NCI-H146 treated with DMSO at 0.1 percent for 48 hours (cell line): ENCODE data around the gene ODAM.
"Not testable (repeated sequence)": the region's sequence is repeated elsewhere in the genome, so short reads cannot be mapped to it uniquely, and the experiment has no call there.

Experiments
- DNase-seq: peaks from one replicate; lab custom pipeline; 2025; ENCODE audit not compliant: unreplicated experiment; lab: John Stamatoyannopoulos, UW

The ODAM gene

GRCh38 chr4:70221389-70221788 lies 25.9 kb downstream of the ODAM start:
- not testable (repeated sequence) for DNase-seq

DNA sequence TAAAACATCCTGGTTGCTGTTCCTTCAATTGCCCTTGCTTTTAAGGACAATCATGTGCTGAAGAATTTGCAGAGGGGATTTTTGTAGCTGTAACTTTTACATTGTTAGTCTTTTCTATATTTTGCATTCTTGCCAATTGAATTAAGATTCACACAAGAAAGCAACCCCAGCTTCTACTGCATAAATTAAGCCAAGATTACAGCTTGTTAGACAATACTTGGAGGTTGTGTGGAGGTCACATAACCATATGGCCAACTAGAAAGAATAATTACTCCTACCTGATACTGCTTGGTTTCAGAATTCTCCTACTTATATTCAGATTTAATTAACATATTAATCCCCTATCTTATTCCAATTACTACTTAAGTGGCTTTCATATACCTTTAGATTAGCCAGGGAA lies 26.3 kb downstream of the ODAM start:
- DNase-seq: not testable (repeated sequence)

GRCh38 chr4:70225824-70226223 lies 30.3 kb downstream of the ODAM start, which contains the start of gene FDCSP:
TSS of gene FDCSP (plus strand) at chr4:70226124. CDS start at chr4:70231195, 5,071 bp downstream.
- DNase-seq: no peak

- DNase-seq: no peak
These were observed 40.6 kb downstream of the ODAM start for GRCh38 chr4:70236125-70236524.

DNA sequence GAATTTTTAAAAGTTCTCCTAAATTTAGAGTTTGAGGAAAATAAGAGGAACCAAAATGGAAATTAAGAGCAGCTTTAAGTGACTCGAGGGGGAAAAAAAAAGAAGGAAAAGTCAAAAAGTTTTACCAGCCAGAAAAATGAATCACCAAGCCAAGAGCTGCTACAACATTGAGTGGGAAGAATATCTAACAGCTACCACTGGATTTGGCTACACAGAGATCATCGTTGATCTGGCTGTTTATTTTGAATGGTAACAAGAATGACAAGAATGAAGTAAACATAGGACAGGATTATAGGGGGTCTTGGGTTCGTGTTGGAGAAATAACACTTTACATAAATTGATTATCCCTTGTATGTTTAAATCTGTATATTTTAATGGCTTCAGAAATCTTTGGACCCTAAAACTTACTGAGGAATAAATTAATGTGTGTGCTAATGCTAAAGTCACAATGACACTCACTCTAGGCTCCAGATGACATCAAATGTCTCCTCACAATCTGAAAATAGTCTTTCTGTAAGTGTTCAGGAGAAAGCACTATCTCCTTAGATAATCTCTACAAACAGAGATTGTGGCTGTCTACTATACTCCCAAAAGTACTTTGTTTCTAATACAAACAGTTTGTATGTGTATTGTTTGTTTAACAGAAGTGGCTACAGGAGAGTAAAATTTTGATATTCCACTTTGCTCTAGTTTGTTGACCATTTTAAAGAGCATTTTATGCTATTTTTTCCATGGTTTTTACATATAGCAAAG lies 43.8 kb downstream of the ODAM start:
- no peak for DNase-seq

- no peak for DNase-seq
These were observed 44.5 kb downstream of the ODAM start for GRCh38 chr4:70239884-70240591.

DNA sequence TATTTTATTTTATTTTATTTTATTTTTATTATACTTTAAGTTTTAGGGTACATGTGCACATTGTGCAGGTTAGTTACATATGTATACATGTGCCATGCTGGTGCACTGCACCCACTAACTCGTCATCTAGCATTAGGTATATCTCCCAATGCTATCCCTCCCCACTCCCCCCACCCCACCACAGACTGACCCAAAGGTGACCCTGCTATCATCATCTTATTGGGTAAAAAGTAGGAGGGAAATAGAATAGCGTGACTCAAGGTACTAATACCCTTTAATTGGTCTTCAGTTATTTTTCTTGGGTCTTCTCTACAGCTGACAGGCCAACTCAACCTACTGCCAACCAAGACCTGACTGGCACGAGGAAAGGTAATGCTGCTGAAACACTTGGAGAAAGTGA lies 46.8 kb downstream of the ODAM start, which contains the start of gene CSN3:
Gene CSN3 (plus strand): TSS at position 301 of the 400 bp plus-strand sequence. CDS start 2,223 bp downstream, outside the sequence.
- not testable (repeated sequence) for DNase-seq

GRCh38 chr4:70243091-70243490 lies 47.6 kb downstream of the ODAM start:
- no peak for DNase-seq

- DNase-seq: no peak
These were observed 55.9 kb downstream of the ODAM start for GRCh38 chr4:70251250-70251944.

DNA sequence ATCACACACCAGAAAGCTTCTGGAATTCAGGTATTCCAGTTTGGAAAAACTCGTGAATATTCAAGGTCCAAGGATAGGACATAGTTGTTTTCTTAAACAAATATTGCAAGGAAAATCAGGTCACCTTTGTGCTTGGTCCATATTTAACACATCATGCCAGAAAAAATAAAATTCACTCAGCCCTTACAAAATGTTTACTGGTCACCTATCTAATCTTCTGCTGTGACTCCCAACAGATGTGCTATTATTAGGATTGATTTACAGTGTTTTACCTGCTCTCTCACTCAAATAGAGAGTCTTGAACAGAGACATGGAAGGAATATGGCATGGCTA lies 56.4 kb downstream of the ODAM start:
- no peak for DNase-seq
